Thymus (tissue), 11 donors: ENCODE measurements around the gene SLC6A6. TPM values are rescaled to one million over a fixed set of nuclear protein-coding genes. Genes with fewer than 3 reads are reported as not detected.

Source experiments
- DNase-seq, 9 donors: peaks; one replicate each; pipeline ENCODE4 v3.0.0-alpha.2; 2013; ENCODE audit warnings: low spot score in 9 of 9, low read depth in 6 of 9, missing footprints in 1 of 9
- H3K27ac ChIP-seq, 2 donors: one replicate each; pipeline ENCODE4 v1.5.1; 2013; ENCODE audit warnings: control low read depth in 1 of 2, low read depth in 1 of 2, low read length in 1 of 2, mild to moderate bottlenecking in 1 of 2, moderate library complexity in 1 of 2
- H3K27me3 ChIP-seq, 2 donors: one replicate each; pipeline ENCODE4 v1.5.1; 2013; ENCODE audit warnings: low read length in 1 of 2; ENCODE audit not compliant: control insufficient read depth in 2 of 2, insufficient read depth in 1 of 2
- H3K36me3 ChIP-seq, 2 donors: one replicate each; pipeline ENCODE4 v1.5.1; 2013; ENCODE audit warnings: low read length in 1 of 2, mild to moderate bottlenecking in 1 of 2, moderate library complexity in 1 of 2; ENCODE audit not compliant: control insufficient read depth in 2 of 2, insufficient read depth in 2 of 2
- H3K4me1 ChIP-seq, 2 donors: one replicate each; pipeline ENCODE4 v1.5.1; 2013; ENCODE audit warnings: low read length in 2 of 2; ENCODE audit not compliant: control insufficient read depth in 2 of 2, insufficient read depth in 2 of 2
- H3K4me3 ChIP-seq, 2 donors: one replicate each; pipeline ENCODE4 v1.5.1; 2013; ENCODE audit warnings: low read length in 2 of 2, control low read depth in 1 of 2, mild to moderate bottlenecking in 1 of 2
- H3K9me3 ChIP-seq, 2 donors: one replicate each; pipeline ENCODE4 v1.5.1; 2013; ENCODE audit warnings: low read length in 1 of 2, mild to moderate bottlenecking in 1 of 2; ENCODE audit not compliant: control insufficient read depth in 2 of 2, insufficient read depth in 1 of 2
- WGBS: extraction: QIAGEN DNeasy Blood & Tissue Kit; methylation state at CpG from one replicate; pipeline ENCODE4 v1.1.7; 2013; 5-methylcytosine and 5-hydroxymethylcytosine counted together
- polyA plus RNA-seq: library from polyadenylated mRNA; stranded (reverse); fragments of 200-250 nt; gene quantifications from one replicate; pipeline ENCODE4 v1.2.3, GENCODE V29; 2013
- total RNA-seq: library from RNA; stranded (reverse); fragments of 120-200 nt; gene quantifications from one replicate; pipeline ENCODE4 v1.2.4, GENCODE V29; 2013
- donor health status: healthy.

Gene SLC6A6
- total and polyA plus RNA-seq, 2 donors: 5.2 to 8.2 TPM

- Histone ChIP-seq H3K27me3 (no peaks in the 10 kb centered on the region), H3K4me1 (peaks cover 0 to 7% of the 10 kb centered on the region in 2 donors), H3K9me3 (no peaks in the 10 kb centered on the region), H3K36me3 (peaks cover 11 to 36% of the 10 kb centered on the region in 2 donors), H3K4me3 (no peak overlapping the region), H3K27ac (no peak overlapping the region)
- no peak for DNase-seq
- 91% methylated on average over 17 of the region's 17 CpGs for WGBS
These were observed 16.2 kb downstream of the SLC6A6 start for GRCh38 chr3:14418296-14419250.

- Histone ChIP-seq H3K4me3 (no peak overlapping the region), H3K9me3 (no peaks in the 10 kb centered on the region), H3K36me3 (peaks cover 0 to 25% of the 10 kb centered on the region in 2 donors), H3K27me3 (no peaks in the 10 kb centered on the region), H3K4me1 (peaks cover 21 to 41% of the 10 kb centered on the region in 2 donors), H3K27ac (no peak overlapping the region)
- no peak for DNase-seq
- WGBS: 98% methylated on average over 14 of the region's 14 CpGs
These were observed 19.9 kb downstream of the SLC6A6 start for GRCh38 chr3:14422016-14422963.

GRCh38 chr3:14423197-14423743, 20.9 kb downstream of the SLC6A6 start:
- Histone ChIP-seq H3K4me1 (peaks cover 21 to 51% of the 10 kb centered on the region in 2 donors), H3K4me3 (no peak overlapping the region), H3K36me3 (peaks cover 0 to 19% of the 10 kb centered on the region in 2 donors), H3K9me3 (no peaks in the 10 kb centered on the region), H3K27me3 (no peaks in the 10 kb centered on the region), H3K27ac (peak overlapping the region in 1 of 2 donors; percentile 2)
- DNase-seq: no peak
- 94% methylated on average over 2 of the region's 2 CpGs for whole genome bisulfite sequencing

- DNase-seq: no peak
- H3K9me3 ChIP-seq: no peaks in the 10 kb centered on the region
- no peaks in the 10 kb centered on the region for H3K27me3 ChIP-seq
- H3K36me3 ChIP-seq: peaks cover 0 to 13% of the 10 kb centered on the region in 2 donors
- H3K4me1 ChIP-seq: peaks cover 27 to 57% of the 10 kb centered on the region in 2 donors
- H3K4me3 ChIP-seq: no peak overlapping the region
- WGBS: 85% methylated on average over 3 of the region's 3 CpGs
- no peak overlapping the region for H3K27ac ChIP-seq
These were observed 21.6 kb downstream of the SLC6A6 start for GRCh38 chr3:14423963-14424362.

GRCh38 chr3:14424711-14425580, 22.5 kb downstream of the SLC6A6 start:
- DNase-seq: peak in 2 of 9 donors; percentile 41 to 66
- peak overlapping the region in 1 of 2 donors; percentile 30 for H3K27ac ChIP-seq
- 38% methylated on average over 23 of the region's 23 CpGs for WGBS
- no peaks in the 10 kb centered on the region for H3K9me3 ChIP-seq
- peaks cover 0 to 3% of the 10 kb centered on the region in 2 donors for H3K36me3 ChIP-seq
- H3K4me3 ChIP-seq: no peak overlapping the region
- H3K4me1 ChIP-seq: peaks cover 32 to 67% of the 10 kb centered on the region in 2 donors
- H3K27me3 ChIP-seq: no peaks in the 10 kb centered on the region

- Histone ChIP-seq H3K9me3 (no peaks in the 10 kb centered on the region), H3K4me1 (peaks cover 40 to 75% of the 10 kb centered on the region in 2 donors), H3K36me3 (peaks cover 0 to 3% of the 10 kb centered on the region in 2 donors), H3K27ac (peak overlapping the region; percentile 8 to 26), H3K4me3 (no peak overlapping the region), H3K27me3 (no peaks in the 10 kb centered on the region)
- WGBS: 58% methylated on average over 16 of the region's 16 CpGs
- DNase-seq: peak in 2 of 9 donors; percentile 38 to 56
These were observed 23.3 kb downstream of the SLC6A6 start for GRCh38 chr3:14425581-14426304.

GRCh38 chr3:14426305-14426620, 23.9 kb downstream of the SLC6A6 start:
- Histone ChIP-seq H3K36me3 (peaks cover 0 to 3% of the 10 kb centered on the region in 2 donors), H3K4me1 (peaks cover 45 to 80% of the 10 kb centered on the region in 2 donors), H3K27ac (peak overlapping the region in 1 of 2 donors; percentile 26), H3K4me3 (no peak overlapping the region), H3K27me3 (no peaks in the 10 kb centered on the region), H3K9me3 (no peaks in the 10 kb centered on the region)
- DNase-seq: no peak
- whole genome bisulfite sequencing: 85% methylated on average over 5 of the region's 5 CpGs
